ENCODE measurements around the gene PIMREG. TPM values are rescaled to one million over a fixed set of nuclear protein-coding genes. Genes with fewer than 3 reads are reported as not detected.

Gene PIMREG
- 25.4 and 26.3 TPM in 2 replicates for polyA plus RNA-seq (2011; rRNA removed)
- polyA plus RNA-seq (2012; cell fraction: cytosol; rRNA removed) = 54.7 and 67.3 TPM in 2 replicates
- 61.0 and 68.4 TPM in 2 replicates for polyA plus RNA-seq (2012; cell fraction: nucleus; rRNA removed)
- polyA plus RNA-seq (2017; fragmentation: RNase III; extraction: RNeasy Plus Mini Kit Qiagen cat#74134 plus additional on column Dnase treatment) = 26.8 to 28.9 TPM (median 27.0 TPM) in 3 replicates
- 12.5 and 16.1 TPM in 2 replicates for polyA minus RNA-seq (2011; rRNA and poly(A)+ RNA removed)

- Histone ChIP-seq H3K27ac (peak within 1 kb of the TSS; percentile 84 to 92), H3K4me2 (peak within 1 kb of the TSS; percentile 90), H3K4me1 (peaks cover 5% of the 10 kb centered on the region; the same call in 1 of the 3 replicates), H3K9me3 (no peaks in the 10 kb centered on the region), H3K4me3 (peak within 1 kb of the TSS; percentile 77)
- WGBS (ENCODE audit: missing lambda C conversion rate) = 1% methylated on average over 28 of the region's 62 CpGs
- POLR2A ChIA-PET = interaction anchor here (0.6 to 0.8 kb wide), 4 partner anchors 8 to 958 kb away, joined by 3 to 6 read pairs (median 3); partner anchors contain the start of genes DERL2 and MIS12
- ATAC-seq = peak; percentile 97
- peak; percentile 63 for FAIRE-seq
- TF ChIP-seq ESRRA (IDR thresholded peaks at IDR 0.05; ENCODE audit: borderline replicate concordance, low read length) (no peak), EHF (CRISPR knock-in tag; IDR thresholded peaks at IDR 0.05) (no peak), RNF2 (IDR thresholded peaks at IDR 0.05; ENCODE audit: borderline replicate concordance, low read depth) (no peak; the same call in 1 of the 2 replicates), TP53 (CRISPR knock-in tag; IDR thresholded peaks at IDR 0.05) (peak; percentile 91), MAX (IDR thresholded peaks at IDR 0.05) (peak; percentile 99), MAZ (IDR thresholded peaks at IDR 0.05; ENCODE audit: borderline replicate concordance, low read depth, low read length) (0 out of 2 replicates have a peak, but pooled peaks have one; percentile 33), CHD4 (IDR thresholded peaks at IDR 0.05; ENCODE audit: borderline replicate concordance) (no peak), PBX3 (IDR thresholded peaks at IDR 0.05) (peak; percentile 19; the same call in 1 of the 2 replicates), HEYL (CRISPR knock-in tag; IDR thresholded peaks at IDR 0.05) (no peak), PHF8 (IDR thresholded peaks at IDR 0.05; ENCODE audit: borderline replicate concordance, low read depth) (peak; percentile 89), POLR2AphosphoS2 (conservative IDR thresholded peaks at IDR 0.05; ENCODE audit: low read length) (no peak), HOXB5 (CRISPR knock-in tag; IDR thresholded peaks at IDR 0.05) (peak; percentile 48; the same call in 1 of the 2 replicates), MYC (IDR thresholded peaks at IDR 0.05; ENCODE audit: borderline replicate concordance, low read length) (peak; percentile 91), POLR2A (IDR thresholded peaks at IDR 0.05; ENCODE audit: low read length) (peak; percentile 70), NFE2L2 (conservative IDR thresholded peaks at IDR 0.05; ENCODE audit: low read length) (no peak), ZNF302 (CRISPR knock-in tag; IDR thresholded peaks at IDR 0.05) (no peak), E2F6 (IDR thresholded peaks at IDR 0.05; ENCODE audit: borderline replicate concordance, low read depth) (peak; percentile 97), CHD2 (IDR thresholded peaks at IDR 0.05; ENCODE audit: low read length, partially characterized antibody) (no peak), REST (IDR thresholded peaks at IDR 0.05) (no peak), EP300 (IDR thresholded peaks at IDR 0.05) (no peak; a peak in 1 of 5 replicates), RFX5 (IDR thresholded peaks at IDR 0.05) (no peak), JUN (IDR thresholded peaks at IDR 0.05) (peak; percentile 71 to 83; a peak in 3 of 5 replicates), KDM5A (IDR thresholded peaks at IDR 0.05) (peak; percentile 75)
- CTCF ChIA-PET = interaction anchor here (0.7 to 1.2 kb wide), 2 partner anchors 24 to 29 kb away, joined by 3 to 4 read pairs; no protein-coding TSS in a partner anchor
- peak; percentile 96 to 100 for DNase-seq (ENCODE audit: low read depth in 1 of 2, low spot score in 1 of 2)
Measured at GRCh38 chr17:6443692-6444570, at the start of gene PIMREG. PIMREG (plus strand) TSS chr17:6444455; CDS start chr17:6445111, 656 bp downstream.

All from A549 (cell line).